ENCODE data around the gene NOTCH3.
A peak's percentile ranks its signal among the peaks of the same experiment; 100 is the strongest.

The NOTCH3 gene

DNA sequence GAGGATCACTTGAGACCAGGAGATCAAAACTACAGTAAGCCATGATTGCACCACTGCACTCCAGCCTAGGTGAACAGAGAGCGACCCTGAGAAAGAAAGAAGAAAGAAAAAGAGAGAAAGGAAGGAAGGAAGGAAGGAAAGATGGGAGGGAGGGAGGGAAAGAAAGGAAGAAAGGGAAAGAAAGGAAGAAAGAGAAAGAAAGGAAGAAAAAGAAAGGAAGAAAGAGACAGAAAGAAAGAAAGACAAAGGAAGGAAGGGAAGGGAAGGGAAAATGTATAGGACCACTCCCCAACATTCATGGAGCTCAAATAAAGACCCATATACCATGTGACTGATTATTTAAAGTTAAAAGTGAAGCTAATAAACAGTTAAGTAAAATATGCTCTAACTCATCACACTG, 53.7 kb downstream of the NOTCH3 start:
- in situ Hi-C loops (cut with MboI; ENCODE audit: low sequenced_read_pairs), result no loop called here
- H3K27me3 ChIP-seq (ENCODE audit: low read depth), result 0 out of 2 replicates have a peak, but pooled peaks cover 6% of the 10 kb centered on the region
- H3K9me3 ChIP-seq, result no peaks in the 10 kb centered on the region
- no peaks in the 10 kb centered on the region for H3K36me3 ChIP-seq (replicated peaks)
- no peak overlapping the region for H3K4me3 ChIP-seq
- no peak for DNase-seq (ENCODE audit: low spot score in 2 of 2)
- no peaks in the 10 kb centered on the region for H3K4me1 ChIP-seq

DNA sequence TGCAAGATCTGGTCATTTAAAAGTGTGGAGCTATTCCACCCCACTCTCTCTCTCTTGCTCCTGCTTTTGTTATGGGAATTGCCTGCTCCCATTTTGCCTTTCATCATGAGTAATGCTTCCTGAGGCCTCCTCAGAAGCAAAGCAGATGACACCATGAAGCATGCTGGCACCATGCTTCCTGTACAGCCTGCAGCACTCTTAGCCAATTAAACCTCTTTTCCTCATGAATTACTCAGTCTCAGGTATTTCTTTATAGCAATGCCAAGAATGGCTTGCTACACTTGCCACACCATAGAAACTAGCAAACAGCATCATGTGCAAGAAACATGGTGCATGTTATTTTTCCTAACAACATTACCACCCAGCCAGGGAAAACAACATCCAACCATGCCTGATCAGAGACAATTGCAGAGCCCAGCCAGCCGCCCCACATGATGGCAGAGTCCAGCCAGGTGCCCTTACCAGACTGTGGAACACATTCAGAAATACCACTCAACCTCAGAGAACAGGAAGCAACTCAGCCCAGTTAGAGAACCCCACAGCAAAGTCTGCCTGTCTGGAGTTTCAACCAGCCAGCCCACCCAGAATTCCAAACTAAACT, 56.6 kb downstream of the NOTCH3 start:
- Histone ChIP-seq H3K36me3 (replicated peaks) (no peaks in the 10 kb centered on the region), H3K4me3 (no peak overlapping the region), H3K9me3 (peaks cover 2% of the 10 kb centered on the region; the same call in 1 of the 2 replicates), H3K27me3 (ENCODE audit: low read depth) (0 out of 2 replicates have a peak, but pooled peaks cover 3% of the 10 kb centered on the region), H3K4me1 (no peaks in the 10 kb centered on the region)
- DNase-seq (ENCODE audit: low spot score in 2 of 2), result no peak
- in situ Hi-C loops (cut with MboI; ENCODE audit: low sequenced_read_pairs), result no loop called here

DNA sequence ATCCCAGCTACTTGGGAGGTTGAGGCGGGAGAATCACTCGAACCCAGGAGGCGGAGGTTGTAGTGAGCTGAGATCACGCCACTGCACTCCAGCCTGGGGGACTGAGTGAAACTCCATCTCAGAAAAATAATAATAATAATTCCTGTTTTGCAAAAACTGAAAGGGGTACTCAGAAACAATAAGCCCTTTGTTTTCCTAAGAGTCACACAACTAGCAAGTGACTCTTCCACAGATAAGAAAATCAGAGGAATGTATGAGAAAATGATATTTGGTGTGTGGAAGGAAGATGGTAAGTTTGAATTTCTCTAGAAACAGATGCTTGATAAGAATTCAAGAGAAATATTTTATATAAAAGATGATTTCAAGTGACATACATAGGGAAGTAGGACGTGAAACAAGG, 58.5 kb downstream of the NOTCH3 start:
- DNase-seq (ENCODE audit: low spot score in 2 of 2), result no peak
- Histone ChIP-seq H3K9me3 (peaks cover 2% of the 10 kb centered on the region; the same call in 1 of the 2 replicates), H3K27me3 (ENCODE audit: low read depth) (no peaks in the 10 kb centered on the region), H3K4me1 (no peaks in the 10 kb centered on the region), H3K4me3 (no peak overlapping the region), H3K36me3 (replicated peaks) (no peaks in the 10 kb centered on the region)
- in situ Hi-C loops (cut with MboI; ENCODE audit: low sequenced_read_pairs), result no loop called here

DNA sequence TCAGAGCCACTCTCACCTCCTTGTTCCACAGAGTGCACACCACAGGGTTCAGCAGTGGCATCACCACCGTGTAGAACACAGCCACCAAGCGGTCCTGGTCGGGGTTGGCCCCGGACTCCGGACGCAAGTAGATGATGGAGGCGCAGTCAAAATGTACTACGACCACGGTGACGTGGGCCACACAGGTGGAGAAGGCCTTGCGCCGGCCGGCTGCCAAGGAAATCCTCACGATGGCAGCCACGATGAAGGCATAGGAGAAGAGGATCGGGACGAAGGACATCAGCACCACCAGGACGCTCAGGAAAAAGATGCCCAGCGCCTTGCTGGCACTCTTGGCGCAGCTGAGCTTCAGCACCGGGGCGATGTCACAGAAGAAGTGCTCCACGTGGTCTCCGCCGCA, 59.7 kb downstream of the NOTCH3 start:
- no peaks in the 10 kb centered on the region for H3K36me3 ChIP-seq (replicated peaks)
- in situ Hi-C loops (cut with MboI; ENCODE audit: low sequenced_read_pairs), result no loop called here
- no peaks in the 10 kb centered on the region for H3K27me3 ChIP-seq (ENCODE audit: low read depth)
- peaks cover 2% of the 10 kb centered on the region; the same call in 1 of the 2 replicates for H3K9me3 ChIP-seq
- H3K4me1 ChIP-seq, result no peaks in the 10 kb centered on the region
- no peak overlapping the region for H3K4me3 ChIP-seq
- no peak for DNase-seq (ENCODE audit: low spot score in 2 of 2)

DNA sequence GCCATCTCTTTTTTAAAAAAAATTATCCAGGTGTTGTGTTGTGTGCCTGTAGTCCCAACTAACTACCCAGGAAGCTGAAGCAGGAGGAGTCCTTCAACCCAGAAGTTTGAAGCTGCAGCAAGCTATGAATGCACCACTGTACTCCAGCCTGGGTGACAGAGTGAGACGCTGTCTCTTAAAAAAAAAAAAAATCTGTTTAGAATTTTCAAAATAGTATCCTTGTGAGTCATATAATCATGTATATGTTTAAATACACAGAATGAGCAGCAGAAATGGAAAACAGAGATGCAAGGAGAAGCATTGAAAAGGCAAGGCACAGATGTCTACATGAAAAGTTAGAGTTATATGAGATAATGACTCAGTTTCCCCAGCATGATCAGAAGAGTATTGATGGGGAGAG, 62.4 kb downstream of the NOTCH3 start:
- in situ Hi-C loops (cut with MboI; ENCODE audit: low sequenced_read_pairs), result no loop called here
- H3K27me3 ChIP-seq (ENCODE audit: low read depth), result no peaks in the 10 kb centered on the region
- DNase-seq (ENCODE audit: low spot score in 2 of 2), result no peak
- H3K9me3 ChIP-seq, result peaks cover 2% of the 10 kb centered on the region; the same call in 1 of the 2 replicates
- H3K4me1 ChIP-seq, result no peaks in the 10 kb centered on the region
- H3K36me3 ChIP-seq (replicated peaks), result no peaks in the 10 kb centered on the region
- H3K4me3 ChIP-seq, result no peak overlapping the region

DNA sequence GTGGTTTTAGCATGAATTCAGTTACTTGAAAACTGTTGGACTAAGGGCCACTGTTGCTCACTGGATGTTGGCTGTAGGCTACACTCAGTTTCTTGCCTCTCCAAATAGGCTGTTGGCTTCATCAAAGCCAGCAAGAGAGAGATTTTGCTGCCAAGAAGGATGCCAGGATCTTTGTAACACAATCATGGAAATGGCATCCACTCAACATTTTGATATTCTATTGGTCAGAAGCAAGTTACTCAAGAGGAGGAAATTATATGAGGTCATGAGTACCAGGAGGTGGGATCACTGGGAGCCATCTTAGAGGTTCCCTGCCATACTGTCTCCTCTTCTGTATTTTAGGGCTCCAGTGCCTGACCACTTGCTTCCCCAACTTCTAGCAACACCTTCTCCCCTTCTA, 63.0 kb downstream of the NOTCH3 start:
- no peak for DNase-seq (ENCODE audit: low spot score in 2 of 2)
- no peak overlapping the region for H3K4me3 ChIP-seq
- no peaks in the 10 kb centered on the region for H3K4me1 ChIP-seq
- peaks cover 2% of the 10 kb centered on the region; the same call in 1 of the 2 replicates for H3K9me3 ChIP-seq
- in situ Hi-C loops (cut with MboI; ENCODE audit: low sequenced_read_pairs), result no loop called here
- no peaks in the 10 kb centered on the region for H3K36me3 ChIP-seq (replicated peaks)
- H3K27me3 ChIP-seq (ENCODE audit: low read depth), result no peaks in the 10 kb centered on the region

DNA sequence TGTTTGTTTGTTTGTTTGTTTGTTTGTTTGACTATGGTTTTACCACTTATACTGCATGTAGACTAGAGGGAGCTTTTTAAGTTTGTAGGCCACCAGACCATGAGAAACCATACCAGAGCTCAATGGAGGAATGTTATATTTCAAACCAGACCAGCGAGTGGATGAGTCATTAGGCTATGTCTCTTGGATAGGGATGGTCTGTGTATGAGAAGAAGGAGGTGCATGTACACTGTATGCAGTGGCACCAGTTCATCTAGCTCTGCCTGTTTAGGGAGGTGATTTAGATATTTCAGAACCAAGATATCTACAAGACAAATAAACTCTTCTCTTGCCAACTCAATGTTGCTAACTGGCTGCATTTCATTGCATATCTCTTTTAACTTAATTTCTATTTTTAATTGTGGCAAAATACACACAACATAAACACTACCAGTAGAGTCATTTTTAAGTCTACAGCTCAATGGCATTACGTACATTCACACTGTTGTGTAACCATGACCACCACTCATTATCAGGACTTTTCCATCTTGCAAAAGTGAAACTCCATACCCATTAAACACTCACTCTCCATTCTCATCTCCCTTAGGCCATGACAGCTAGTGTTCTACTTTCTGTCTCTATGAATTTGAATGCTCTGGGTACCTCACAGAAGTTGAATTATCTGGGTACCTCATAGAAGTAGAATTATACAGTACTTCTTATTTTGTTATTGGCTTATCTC, 64.4 kb downstream of the NOTCH3 start:
- no peaks in the 10 kb centered on the region for H3K27me3 ChIP-seq (ENCODE audit: low read depth)

DNA sequence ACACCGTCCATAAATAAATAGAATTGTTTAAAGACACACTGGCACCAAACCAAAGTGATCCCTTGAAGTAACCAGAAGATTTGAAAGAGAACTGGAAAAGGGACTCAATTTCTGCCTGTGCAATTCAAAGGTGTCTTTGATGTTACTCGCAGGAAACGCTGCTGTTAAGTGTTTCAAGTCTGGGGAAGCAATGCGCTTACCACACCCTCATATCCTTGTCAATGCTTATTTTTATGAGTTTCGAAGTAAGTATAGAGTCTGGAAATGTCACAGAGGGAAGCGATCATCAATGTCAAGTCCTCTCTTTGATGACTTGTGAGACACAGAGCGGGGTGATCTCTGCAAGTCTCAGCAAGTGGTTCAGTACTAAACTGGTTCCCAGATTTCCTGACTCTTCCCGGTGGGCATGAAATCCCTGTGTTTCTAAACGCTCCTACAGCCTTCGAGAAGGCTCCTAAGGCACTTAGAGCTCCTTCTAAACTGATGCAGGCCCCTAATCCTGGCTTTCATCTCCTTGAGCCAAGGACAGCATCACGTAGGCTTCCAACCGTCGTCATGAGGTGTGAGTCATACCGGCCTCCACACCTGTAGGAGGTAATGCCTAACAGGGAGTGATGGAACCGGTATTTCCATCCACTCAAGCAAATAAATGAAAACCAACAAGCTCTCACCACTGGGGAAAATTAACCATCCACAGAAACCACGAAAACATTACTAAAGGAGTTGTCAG, 70.8 kb downstream of the NOTCH3 start:
- H3K27me3 ChIP-seq (ENCODE audit: low read depth), result no peaks in the 10 kb centered on the region

More for the DNA sequence above, 64.4 kb downstream of the NOTCH3 start:
- in situ Hi-C loops (cut with MboI; ENCODE audit: low sequenced_read_pairs), result no loop called here
- no peaks in the 10 kb centered on the region for H3K36me3 ChIP-seq (replicated peaks)
- no peaks in the 10 kb centered on the region for H3K4me1 ChIP-seq
- H3K4me3 ChIP-seq, result no peak overlapping the region
- no peak for DNase-seq (ENCODE audit: low spot score in 2 of 2)
- H3K9me3 ChIP-seq, result peaks cover 2% of the 10 kb centered on the region; the same call in 1 of the 2 replicates

DNA sequence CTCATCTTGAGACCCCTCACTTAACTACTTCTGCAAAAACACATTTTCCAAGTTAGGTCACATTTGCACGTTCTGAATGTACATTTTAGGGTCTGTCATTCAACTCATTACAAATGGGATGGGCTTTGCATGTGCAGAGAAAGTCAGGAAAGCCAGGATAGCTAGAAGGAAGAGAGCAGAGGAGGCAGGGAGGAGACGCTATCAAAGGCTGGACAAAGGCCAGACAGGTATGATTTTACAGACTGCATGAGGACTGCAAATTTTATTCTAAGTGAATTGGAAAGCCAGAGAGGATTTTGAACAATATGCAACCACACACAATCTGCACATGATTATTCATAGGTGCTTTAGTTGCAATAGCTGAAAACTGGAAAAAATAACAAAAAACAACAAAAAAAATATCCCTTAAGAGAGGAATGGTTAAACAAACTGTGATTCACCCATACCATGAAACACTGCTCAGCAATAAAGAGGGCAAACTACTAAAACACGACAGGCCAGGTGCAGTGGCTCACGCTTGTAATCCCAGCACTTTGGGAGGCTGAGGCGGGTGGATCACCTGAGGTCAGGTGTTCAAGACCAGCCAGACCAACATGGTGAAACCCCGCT, 72.5 kb downstream of the NOTCH3 start:
- Histone ChIP-seq H3K4me1 (peaks cover 13% of the 10 kb centered on the region), H3K9me3 (no peaks in the 10 kb centered on the region), H3K27me3 (ENCODE audit: low read depth) (no peaks in the 10 kb centered on the region), H3K4me3 (no peak overlapping the region), H3K36me3 (replicated peaks) (no peaks in the 10 kb centered on the region)
- in situ Hi-C loops (cut with MboI; ENCODE audit: low sequenced_read_pairs), result no loop called here
- DNase-seq (ENCODE audit: low spot score in 2 of 2), result no peak

More for the DNA sequence above, 70.8 kb downstream of the NOTCH3 start:
- peaks cover 7% of the 10 kb centered on the region for H3K4me1 ChIP-seq
- DNase-seq (ENCODE audit: low spot score in 2 of 2), result no peak
- H3K9me3 ChIP-seq, result no peaks in the 10 kb centered on the region
- no peaks in the 10 kb centered on the region for H3K36me3 ChIP-seq (replicated peaks)
- H3K4me3 ChIP-seq, result no peak overlapping the region
- in situ Hi-C loops (cut with MboI; ENCODE audit: low sequenced_read_pairs), result no loop called here

DNA sequence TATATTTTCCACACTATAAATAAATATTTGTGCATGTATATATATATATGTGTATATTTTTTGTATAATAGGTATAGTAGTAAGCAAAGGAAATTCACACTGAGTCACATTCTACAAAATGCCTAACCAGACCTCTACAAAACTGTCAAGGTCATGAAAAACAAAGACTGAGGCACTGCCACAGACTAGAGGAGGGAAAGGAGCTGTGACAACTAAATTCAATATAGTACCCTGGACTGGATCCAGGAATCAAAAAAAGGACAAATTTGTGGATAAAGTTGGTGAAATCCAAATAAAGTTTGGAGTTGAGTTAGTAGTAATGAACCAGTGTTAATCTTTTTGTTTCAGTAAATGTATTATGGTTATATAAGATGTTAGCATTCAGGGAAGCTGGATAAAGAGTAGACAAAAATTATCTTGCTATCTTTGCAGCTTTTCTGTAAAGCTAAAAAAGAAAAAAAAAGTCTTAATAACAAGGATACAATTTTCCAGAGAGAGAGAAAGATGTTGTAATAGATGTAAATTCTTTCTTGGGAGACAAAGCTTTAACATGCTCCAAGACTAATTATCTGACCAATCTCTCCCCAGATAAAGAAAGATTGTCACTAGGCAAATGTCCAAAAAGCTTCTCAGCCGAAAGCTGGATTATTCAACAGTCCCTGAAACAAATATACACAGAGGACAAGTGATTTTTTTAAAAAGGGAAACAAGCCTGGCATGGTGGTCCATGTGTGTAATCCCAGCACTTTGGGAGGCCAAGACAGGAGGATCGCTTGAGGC, 74.5 kb downstream of the NOTCH3 start:
- H3K4me1 ChIP-seq, result peaks cover 13% of the 10 kb centered on the region
- no peaks in the 10 kb centered on the region for H3K27me3 ChIP-seq (ENCODE audit: low read depth)
- H3K36me3 ChIP-seq (replicated peaks), result peaks cover 6% of the 10 kb centered on the region
- peak overlapping the region; percentile 69 for H3K4me3 ChIP-seq
- DNase-seq (ENCODE audit: low spot score in 2 of 2), result no peak
- in situ Hi-C loops (cut with MboI; ENCODE audit: low sequenced_read_pairs), result no loop called here
- no peaks in the 10 kb centered on the region for H3K9me3 ChIP-seq

DNA sequence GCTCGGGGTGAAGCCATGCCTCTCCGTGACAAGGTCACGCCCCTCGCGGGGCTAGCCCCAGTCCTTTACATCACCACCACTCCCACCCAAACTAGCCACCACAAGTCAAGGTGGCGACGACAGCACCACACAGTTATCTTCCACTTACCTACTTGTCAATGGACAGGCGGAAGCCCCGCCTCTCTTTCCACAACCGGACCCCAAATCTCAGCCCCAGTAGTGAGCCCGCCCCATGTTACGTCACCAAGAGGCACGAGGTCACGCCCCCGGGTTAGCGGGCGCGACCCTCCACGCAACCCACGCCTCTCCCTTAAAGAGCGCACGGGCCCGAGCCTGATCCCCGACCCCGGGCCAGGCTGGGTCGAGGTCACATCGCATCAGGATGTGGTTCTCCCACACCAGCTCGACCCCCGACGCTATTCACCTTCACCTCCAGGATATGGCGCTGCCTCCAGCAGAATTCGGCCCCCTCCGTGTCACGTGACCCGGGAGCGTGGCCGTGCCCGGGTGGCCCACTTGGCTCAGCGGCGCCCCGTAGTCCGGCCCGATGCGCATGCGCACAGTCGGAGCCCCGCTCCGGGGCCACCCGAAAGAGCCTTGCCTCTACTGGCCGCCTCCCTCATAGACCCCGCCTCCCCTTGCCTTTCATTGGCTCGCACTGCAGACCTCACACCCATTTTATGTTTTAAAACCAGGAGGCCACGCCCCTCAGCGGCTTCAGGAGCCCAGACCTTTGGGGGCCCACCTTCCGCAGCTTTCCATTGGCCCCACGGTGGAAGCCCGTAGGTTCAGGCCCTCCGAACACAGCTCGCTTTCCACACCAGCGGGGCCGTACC, 75.3 kb downstream of the NOTCH3 start:
- H3K4me1 ChIP-seq, result peaks cover 13% of the 10 kb centered on the region
- no peaks in the 10 kb centered on the region for H3K27me3 ChIP-seq (ENCODE audit: low read depth)
- peak overlapping the region; percentile 69 for H3K4me3 ChIP-seq
- H3K9me3 ChIP-seq, result no peaks in the 10 kb centered on the region
- H3K36me3 ChIP-seq (replicated peaks), result peaks cover 13% of the 10 kb centered on the region
- DNase-seq (ENCODE audit: low spot score in 2 of 2), result peak; percentile 98 to 100
- in situ Hi-C loops (cut with MboI; ENCODE audit: low sequenced_read_pairs), result no loop called here

DNA sequence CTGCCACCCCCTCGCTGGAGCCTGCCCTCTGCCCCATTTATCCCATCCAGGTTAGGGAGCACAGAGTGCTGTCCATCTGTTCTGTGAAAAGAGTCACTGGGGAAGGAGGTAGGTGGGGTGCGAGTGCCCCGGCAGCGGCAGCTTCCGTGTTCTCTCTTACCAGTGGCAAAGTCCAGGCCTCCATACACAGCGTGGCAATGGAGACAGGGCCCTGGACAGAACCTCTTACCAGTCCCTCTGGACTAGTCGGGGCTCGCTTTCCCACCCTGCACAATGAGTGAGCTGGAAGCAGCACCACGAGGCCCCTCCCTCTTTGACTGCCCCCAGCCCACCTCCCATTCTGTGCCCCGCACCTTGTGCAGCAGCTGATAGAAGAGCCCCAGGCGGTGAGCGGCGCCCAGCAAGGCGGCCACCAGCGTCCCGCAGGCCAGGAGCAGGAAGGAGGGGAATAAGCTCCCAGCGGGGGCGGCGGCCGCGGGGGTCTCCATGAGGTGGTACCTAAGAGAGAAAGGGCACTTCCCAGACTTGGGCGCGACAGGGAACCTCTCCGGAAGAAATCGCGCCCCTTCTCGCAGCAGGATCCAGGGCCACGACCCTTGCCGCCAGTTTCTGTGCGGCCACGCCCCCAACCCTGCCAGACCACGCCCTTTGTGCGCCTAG, 76.1 kb downstream of the NOTCH3 start:
- no peak for DNase-seq (ENCODE audit: low spot score in 2 of 2)
- Histone ChIP-seq H3K4me3 (peak overlapping the region; percentile 69), H3K36me3 (replicated peaks) (peaks cover 20% of the 10 kb centered on the region), H3K9me3 (no peaks in the 10 kb centered on the region), H3K4me1 (peaks cover 13% of the 10 kb centered on the region), H3K27me3 (ENCODE audit: low read depth) (no peaks in the 10 kb centered on the region)
- in situ Hi-C loops (cut with MboI; ENCODE audit: low sequenced_read_pairs), result no loop called here
